ENCODE data around the gene F5.
"Not testable (repeated sequence)": the region's sequence is repeated elsewhere in the genome, so short reads cannot be mapped to it uniquely, and the experiment has no call there.

Gene F5

GRCh38 chr1:169538998-169539871 lies 47.0 kb downstream of the F5 start:
- no peak for DNase-seq

DNA sequence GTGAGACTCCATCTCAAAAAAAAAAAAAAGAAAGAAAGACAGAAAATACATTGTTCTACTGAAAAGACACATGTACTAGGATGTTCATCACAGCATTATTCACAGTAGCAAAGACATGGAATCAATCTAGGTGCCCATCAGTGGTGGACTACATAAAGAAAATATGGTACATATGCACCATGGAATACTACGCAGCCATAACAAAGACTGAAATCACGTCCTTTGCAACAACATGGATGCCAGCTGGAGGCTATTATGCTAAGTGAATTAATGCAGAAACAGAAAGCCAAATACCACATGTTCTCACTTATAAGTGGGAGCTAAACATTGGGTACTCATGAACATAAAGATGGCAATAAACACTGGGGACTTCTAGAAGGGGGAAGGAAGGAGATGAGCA lies 51.6 kb downstream of the F5 start:
- no peak for DNase-seq

DNA sequence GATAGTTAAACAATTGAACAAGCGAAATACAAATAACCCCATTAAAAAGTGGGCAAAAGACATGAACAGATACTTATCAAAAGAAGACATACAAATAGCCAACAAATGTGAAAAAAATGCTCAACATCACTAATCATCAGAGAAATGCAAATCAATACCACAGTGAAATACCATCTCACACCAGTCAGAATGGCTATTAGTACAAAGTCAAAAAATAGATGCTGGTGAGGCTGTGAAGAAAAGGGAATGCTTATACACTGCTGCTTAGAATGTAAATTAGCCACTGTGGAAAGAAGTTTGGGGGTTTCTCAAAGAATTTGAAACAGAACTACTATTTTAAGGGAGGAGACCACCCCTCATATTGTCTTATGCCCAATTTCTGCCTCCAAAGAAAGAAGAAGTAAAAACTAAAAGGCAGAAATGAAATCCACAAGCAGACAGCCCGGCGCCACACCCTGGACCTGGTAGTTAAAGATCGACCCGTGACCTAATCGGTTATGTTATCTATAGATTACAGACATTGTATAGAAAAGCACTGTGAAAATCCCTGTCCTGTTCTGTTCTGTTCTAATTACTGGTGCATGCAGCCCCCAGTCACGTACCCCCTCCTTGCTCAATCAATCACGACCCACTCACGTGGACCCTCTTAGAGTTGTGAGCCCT lies 52.6 kb downstream of the F5 start:
- DNase-seq, result not testable (repeated sequence)

DNA sequence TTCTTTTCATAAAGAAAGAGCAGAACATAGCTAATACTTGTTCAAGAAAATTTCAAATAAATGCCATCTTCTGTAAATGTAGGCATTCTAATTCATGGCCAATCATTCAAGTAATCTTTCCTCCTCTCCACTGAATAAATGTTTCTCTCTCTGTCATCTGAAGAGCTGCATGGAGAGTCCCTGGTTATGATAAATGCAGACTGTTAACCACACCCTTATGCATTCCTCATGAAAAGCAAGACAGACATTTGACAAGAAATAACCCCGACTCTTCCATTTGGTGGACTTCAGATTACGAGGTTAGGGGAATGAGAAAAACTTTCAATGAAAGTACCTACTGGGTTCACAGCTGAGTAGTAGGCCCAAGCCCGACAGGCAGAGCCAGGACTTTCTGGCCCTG lies 55.8 kb downstream of the F5 start:
- DNase-seq, result no peak

GRCh38 chr1:169529068-169529642 lies 57.1 kb downstream of the F5 start:
- DNase-seq, result no peak

DNA sequence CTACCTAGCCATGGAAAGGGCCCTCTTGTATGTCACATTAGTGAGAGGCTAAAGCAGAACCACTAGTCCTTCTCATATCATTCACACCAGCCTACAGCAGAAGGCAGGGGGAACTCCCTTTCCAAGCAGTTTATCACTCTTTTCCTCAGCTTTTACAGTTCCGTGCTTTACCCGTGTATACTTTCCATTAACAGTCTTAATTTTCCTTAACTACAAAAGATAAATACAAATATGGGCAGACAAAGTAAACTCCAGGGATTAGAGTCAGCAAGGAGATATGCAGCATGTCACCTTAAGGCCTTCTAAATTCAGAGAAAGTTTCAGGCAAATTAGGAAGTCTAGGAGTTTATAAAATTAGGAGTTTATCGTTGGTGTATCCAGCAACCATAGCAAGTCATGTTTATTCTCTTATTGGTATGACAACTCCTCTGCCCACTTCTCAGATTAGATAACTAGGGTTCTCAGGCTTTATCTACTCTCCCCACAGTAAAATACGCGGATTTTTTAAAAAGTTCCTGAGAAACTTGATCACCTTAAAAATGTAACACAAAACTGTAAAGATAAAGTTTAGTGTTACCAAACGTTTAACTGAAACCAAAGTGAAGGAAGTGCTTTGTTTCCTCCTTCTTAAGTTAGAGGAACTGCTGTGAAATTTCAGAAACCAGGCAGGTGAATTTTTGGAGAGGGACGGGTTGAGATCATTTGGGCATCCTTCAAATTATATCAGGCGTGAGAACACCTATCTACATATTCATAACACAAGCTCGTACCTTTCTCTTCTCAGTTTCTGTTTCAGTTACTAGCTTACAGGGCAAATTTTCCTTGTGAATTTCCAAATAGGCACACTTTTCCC lies 57.8 kb downstream of the F5 start:
- no peak for DNase-seq

DNA sequence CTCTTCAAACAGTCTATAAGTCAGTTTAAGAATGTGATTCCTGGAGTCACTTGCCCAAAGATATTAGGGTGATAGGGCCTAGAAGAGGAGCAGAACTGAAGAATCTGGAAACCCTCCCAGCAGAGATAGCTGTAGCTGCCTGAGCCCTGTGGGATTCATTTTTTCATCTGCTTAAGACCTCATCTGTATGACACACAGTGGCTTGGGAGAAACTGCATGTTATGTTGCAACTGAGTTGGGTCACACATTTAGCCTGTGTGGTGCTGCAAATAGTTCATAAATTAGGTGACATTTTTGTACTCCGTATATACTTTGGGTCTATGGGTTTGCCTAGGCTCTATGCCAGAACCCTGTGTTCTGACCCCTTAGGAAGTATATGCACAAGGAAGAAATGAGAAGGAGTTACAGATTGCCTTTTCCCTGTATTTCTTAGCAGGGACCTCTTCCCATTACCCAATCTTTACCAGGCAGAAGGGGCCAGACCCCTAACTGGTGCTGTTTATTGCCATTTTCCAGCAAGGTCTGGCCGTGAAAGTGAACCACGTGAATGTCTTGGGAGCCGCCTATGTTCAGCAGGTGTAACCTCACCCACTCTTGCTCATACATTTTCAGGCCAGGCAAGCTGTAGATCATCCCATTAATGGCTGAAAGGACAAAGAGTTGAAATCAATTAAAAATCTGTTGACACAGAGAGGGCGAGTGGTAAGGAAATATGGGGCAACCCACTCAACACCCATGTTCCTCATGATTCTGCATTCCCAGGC lies 58.6 kb downstream of the F5 start:
- no peak for DNase-seq

GRCh38 chr1:169527001-169527400 lies 59.3 kb downstream of the F5 start:
- DNase-seq, result no peak

DNA sequence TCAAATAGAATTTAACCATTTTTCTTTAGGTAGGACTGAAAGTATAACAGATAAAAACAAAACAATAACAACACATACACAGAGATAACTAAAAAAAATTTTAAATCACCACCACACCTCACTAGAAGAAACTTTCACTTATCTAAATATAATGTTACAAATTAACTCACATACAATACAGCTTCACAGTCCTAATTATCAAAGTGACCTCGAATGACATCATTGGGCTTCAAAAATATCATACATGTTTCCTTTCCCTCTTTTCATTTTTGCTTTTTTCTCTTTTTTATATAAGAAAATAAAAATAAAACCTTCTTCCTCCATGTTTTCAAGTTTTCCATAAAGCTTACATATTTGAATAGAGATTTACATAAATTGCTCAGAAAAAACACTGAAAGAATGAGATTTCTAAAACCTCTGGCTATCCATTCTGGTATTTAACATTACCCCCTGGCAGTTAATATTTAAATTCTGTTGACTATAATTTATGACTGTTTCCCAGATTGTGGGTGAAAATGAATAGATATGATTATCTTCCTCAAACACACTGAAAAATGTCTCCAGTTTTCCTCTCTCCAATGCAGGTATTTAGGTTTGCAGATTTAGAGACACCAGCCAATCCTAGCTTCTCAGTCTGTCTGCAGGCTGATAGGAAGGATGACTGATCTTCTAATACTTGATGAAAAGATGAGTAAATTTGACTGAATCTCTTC lies 60.0 kb downstream of the F5 start:
- no peak for DNase-seq

DNA sequence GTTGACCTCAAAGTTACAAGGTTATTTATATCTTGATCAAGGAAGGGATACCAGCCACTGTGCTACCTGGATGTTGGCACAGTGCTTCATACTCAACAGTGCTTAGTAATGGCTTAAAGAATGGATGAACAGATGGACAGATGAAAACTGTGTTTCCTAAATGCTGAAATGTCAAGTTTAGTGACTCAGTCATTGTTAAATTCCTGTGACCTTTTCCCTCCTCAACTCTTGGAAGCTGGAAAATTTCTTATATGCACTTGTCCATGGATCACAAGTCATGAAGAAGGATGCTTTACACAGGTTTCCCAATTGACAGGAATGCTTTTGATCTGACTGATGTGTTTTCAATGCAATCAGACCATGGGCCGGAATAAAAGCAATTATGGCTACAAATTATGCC lies 60.9 kb downstream of the F5 start:
- no peak for DNase-seq

DNA sequence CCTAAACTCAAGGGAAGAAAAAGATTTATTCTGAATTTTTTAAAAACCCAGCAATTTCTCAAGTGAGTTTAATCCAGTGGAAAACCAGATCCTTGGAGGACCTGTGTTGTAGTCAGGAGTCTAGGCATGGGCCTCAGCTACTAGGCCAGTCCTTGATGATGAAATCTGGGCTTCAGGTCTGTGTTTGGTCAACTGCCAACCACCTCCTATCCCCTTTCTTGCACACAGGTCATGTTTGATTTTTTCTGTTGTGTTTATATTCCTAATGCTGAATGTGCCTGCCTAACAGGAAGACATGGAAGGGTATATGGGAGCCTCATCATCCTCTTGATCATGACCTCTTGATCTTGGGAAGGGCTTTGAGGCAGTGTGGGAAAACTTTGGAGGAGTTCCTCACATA lies 62.4 kb downstream of the F5 start:
- no peak for DNase-seq

- DNase-seq, result no peak
Measured at GRCh38 chr1:169521226-169521625, 65.1 kb downstream of the F5 start.

GRCh38 chr1:169517558-169518186 lies 68.6 kb downstream of the F5 start:
- DNase-seq, result no peak

- DNase-seq, result no peak
Measured at GRCh38 chr1:169515641-169516040, 70.6 kb downstream of the F5 start.

GRCh38 chr1:169514566-169515270 lies 71.6 kb downstream of the F5 start:
- DNase-seq, result no peak

DNA sequence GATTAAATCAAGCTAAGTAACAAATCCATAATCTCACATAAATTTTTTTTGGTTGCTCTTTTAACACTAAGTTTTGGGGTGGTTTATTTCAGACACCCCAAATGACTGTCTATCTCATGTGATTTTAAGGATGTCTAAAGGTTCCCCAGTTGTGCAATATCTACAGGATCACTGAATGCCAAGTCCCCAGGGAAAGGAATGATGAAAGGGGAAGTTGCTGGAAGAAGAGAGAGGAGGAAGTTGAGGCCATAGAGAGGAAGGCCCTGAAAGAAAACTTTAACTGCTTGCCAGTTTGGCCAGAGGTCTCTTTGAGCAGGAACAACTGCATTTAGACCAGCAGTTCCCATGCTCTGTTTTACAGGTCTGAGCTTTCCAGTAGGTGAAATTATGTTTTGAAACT lies 73.1 kb downstream of the F5 start:
- DNase-seq, result no peak

GRCh38 chr1:169511316-169512005 lies 74.8 kb downstream of the F5 start:
- no peak for DNase-seq

DNA sequence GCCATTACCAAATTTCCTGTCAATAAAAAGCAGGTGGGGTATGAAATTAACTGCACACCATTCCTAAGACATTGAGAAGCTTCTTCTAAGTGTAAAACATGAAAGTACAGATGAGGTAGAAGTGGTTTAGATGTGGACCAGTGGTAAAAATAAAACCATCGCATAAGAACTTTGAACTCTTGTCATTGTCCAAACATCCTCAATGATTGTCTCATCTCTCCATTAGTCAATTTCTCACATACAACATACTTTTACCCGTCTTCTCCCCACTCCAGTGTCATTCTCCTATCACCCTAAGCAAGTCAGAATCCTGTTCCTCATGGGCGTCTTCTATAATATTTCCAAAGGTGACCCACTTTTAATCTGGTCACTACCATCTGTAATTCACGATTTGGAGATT lies 76.2 kb downstream of the F5 start:
- DNase-seq, result no peak

- no peak for DNase-seq
Measured at GRCh38 chr1:169509354-169509753, 76.9 kb downstream of the F5 start.

Data from effector CD4-positive, alpha-beta T cell (primary cell).